SK-N-SH (cell line): ENCODE measurements around the gene PTPRA.

Source experiments
- MXI1 ChIP-seq: IDR thresholded peaks from 2 replicates; pipeline ENCODE4 v1.6.1; 2012; ENCODE audit warnings: mild to moderate bottlenecking, low read depth, low read length, improper control_type of control experiment
- POLR2AphosphoS5 ChIP-seq: IDR thresholded peaks from 2 replicates; pipeline ENCODE4 v1.6.1; 2012; ENCODE audit warnings: low read depth, low read length

- TF ChIP-seq POLR2AphosphoS5 (no peak), MXI1 (no peak)
Measured at GRCh38 chr20:2866236-2866635, 7.0 kb upstream of the PTPRA start.
